Measurements from ENCODE around the gene ADAMTS10. TPM values are rescaled to one million over a fixed set of nuclear protein-coding genes. Genes with fewer than 3 reads are reported as not detected.

ADAMTS10 gene
- total RNA-seq, 1 experiment from 2014 or later: 26.5 TPM

DNA sequence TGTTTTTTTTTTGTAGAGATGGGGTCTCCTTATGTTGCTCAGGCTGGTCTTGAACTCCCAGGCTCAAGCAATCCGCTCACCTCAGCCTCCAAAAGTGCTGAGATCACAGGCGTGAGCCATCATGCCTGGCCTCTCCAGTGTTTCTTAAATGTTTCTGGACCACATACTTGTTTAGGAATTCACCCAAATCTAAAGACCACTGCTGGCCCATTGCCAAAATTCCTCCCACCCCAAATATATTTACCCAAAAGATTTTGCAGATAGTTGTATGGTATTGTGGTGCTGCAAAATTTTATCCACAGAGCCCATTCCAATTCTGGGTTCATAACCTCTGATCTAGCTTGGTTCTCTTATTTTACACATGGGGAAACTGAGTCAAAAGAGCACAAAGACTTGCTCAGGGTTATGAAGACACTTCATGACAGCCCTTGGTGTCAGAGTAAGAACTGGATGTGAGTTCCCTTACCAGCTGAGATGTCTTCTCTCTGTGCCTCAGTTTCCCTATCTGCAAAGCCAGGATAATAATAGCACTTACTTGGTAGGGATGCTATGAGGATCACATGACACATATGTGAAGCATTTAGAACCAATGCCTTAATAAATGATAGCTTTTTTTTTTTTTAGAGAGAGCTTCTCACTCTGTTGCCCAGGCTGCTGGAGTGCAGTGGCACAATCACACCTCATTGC is 30.8 kb upstream of the ADAMTS10 start:
- Histone ChIP-seq H3T11ph (ENCODE audit: low read length) (no peak overlapping the region), H3K9me3 (ENCODE audit: control insufficient read depth, low read depth, low read length) (no peaks in the 10 kb centered on the region), H3K23ac (ENCODE audit: insufficient read length, low read depth, low read length) (no peak overlapping the region), H3K56ac (ENCODE audit: insufficient read length, low read depth, low read length) (no peak overlapping the region), H4K8ac (replicated peaks; ENCODE audit: insufficient read length, low read depth, low read length) (no peak overlapping the region), H3K27ac (ENCODE audit: insufficient read length, low read depth, low read length) (no peak overlapping the region), H3K4me2 (ENCODE audit: insufficient read depth, insufficient read length, low read length) (no peak overlapping the region), H2BK12ac (ENCODE audit: insufficient read length, low read depth, low read length) (no peak overlapping the region), H3K4me1 (ENCODE audit: insufficient read depth, low read length) (no peaks in the 10 kb centered on the region), H3K23me2 (ENCODE audit: insufficient read length, low read depth, low read length, poor library complexity, severe bottlenecking) (no peaks in the 10 kb centered on the region), H2BK120ac (ENCODE audit: low read depth, low read length, poor library complexity, severe bottlenecking) (no peak overlapping the region), H2BK15ac (ENCODE audit: low read depth, low read length) (no peak overlapping the region; the same call in 1 of the 2 replicates), H2BK20ac (ENCODE audit: low read depth, low read length, poor library complexity, severe bottlenecking) (no peak overlapping the region), H2BK5ac (ENCODE audit: insufficient read length, low read length) (no peak overlapping the region), H4K91ac (ENCODE audit: insufficient read length, low read depth, low read length) (no peak overlapping the region), H3K27me3 (ENCODE audit: insufficient read depth, low read length) (no peaks in the 10 kb centered on the region), H2AK5ac (ENCODE audit: insufficient read length, low read length) (no peak overlapping the region), H3K79me1 (ENCODE audit: insufficient read depth, low read depth, low read length, poor library complexity, severe bottlenecking) (no peaks in the 10 kb centered on the region), H3K9ac (ENCODE audit: extremely low read depth, insufficient read length, low read length) (no peak overlapping the region), H4K5ac (ENCODE audit: insufficient read length, low read depth, low read length) (no peak overlapping the region), H3K79me2 (ENCODE audit: insufficient read depth, low read length) (no peaks in the 10 kb centered on the region), H2AFZ (ENCODE audit: low read length) (no peak overlapping the region), H3K18ac (ENCODE audit: insufficient read length, low read depth, low read length) (no peak overlapping the region), H3K4ac (ENCODE audit: low read depth, low read length) (no peak overlapping the region), H4K20me1 (ENCODE audit: control insufficient read depth, insufficient read depth, insufficient read length) (no peaks in the 10 kb centered on the region), H3K14ac (ENCODE audit: insufficient read depth, low read length) (no peak overlapping the region)
- WGBS (ENCODE audit: extremely low coverage, insufficient read length, low lambda C conversion rate): no CpG with 5 or more reads among the region's 2 CpGs
- Mint-ChIP-seq H3K4me3 (no peak overlapping the region), H3K27ac (no peak overlapping the region), H3K9me3 (peaks cover 4 to 16% of the 10 kb centered on the region in 2 experiments; a peak in 4 of 5 replicates), H3K4me1 (peaks cover 12 to 15% of the 10 kb centered on the region in 2 experiments), H3K36me3 (ENCODE audit: insufficient read depth in 1 of 3, low read depth in 3 of 3) (no peaks in the 10 kb centered on the region; a peak in 1 of 7 replicates), H3K27me3 (ENCODE audit: low read depth) (peaks cover 32% of the 10 kb centered on the region)
- DNase-seq: no peak
- TF ChIP-seq, protein P1, sequence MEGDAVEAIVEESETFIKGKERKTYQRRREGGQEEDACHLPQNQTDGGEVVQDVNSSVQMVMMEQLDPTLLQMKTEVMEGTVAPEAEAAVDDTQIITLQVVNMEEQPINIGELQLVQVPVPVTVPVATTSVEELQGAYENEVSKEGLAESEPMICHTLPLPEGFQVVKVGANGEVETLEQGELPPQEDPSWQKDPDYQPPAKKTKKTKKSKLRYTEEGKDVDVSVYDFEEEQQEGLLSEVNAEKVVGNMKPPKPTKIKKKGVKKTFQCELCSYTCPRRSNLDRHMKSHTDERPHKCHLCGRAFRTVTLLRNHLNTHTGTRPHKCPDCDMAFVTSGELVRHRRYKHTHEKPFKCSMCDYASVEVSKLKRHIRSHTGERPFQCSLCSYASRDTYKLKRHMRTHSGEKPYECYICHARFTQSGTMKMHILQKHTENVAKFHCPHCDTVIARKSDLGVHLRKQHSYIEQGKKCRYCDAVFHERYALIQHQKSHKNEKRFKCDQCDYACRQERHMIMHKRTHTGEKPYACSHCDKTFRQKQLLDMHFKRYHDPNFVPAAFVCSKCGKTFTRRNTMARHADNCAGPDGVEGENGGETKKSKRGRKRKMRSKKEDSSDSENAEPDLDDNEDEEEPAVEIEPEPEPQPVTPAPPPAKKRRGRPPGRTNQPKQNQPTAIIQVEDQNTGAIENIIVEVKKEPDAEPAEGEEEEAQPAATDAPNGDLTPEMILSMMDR (conservative IDR thresholded peaks at IDR 0.05): no peak

Measured in H9 (cell line).